H1 (cell line): ENCODE data around the gene RNF144A. TPM values are rescaled to one million over a fixed set of nuclear protein-coding genes. Genes with fewer than 3 reads are reported as not detected.

Experiments used
- CTCF ChIA-PET: fragments of 300-600 bp; sonication (Branson Sonifier 250); formaldehyde crosslinking; loops from one replicate; lab custom pipeline; 2021; ENCODE audit not compliant: partially characterized antibody; lab: Charles Lee
- POLR2A ChIA-PET: fragments of 300-600 bp; sonication (Branson Sonifier 250); formaldehyde crosslinking; loops from one replicate; lab custom pipeline; 2021; ENCODE audit warnings: inconsistent platforms; ENCODE audit not compliant: partially characterized antibody; lab: Charles Lee
- DNase-seq, 2 experiments: peaks; one replicate each; pipeline versions ENCODE4 v3.0.0 to v3.0.0-alpha.2; 2010 to 2022; ENCODE audit warnings: low spot score in 2 of 2, low read depth in 1 of 2, mixed read lengths in 1 of 2
- FAIRE-seq: peaks from 2 replicates; lab custom pipeline; 2011; peaks lifted over from hg19 to GRCh38; lab: Jason Lieb, UNC
- H2AFZ ChIP-seq: 2 replicates; pipeline ENCODE4 v1.8.1; 2012; ENCODE audit warnings: low read length, inconsistent platforms
- H2AK5ac ChIP-seq: 2 replicates; pipeline ENCODE4 v1.6.1; 2013; ENCODE audit warnings: low read depth, low read length
- H2BK120ac ChIP-seq: replicated peaks from 2 replicates; pipeline ENCODE3; 2013; ENCODE audit warnings: low read depth, low read length, inconsistent platforms
- H2BK12ac ChIP-seq: 2 replicates; pipeline ENCODE4 v1.6.1; 2013; ENCODE audit warnings: low read depth, low read length
- H2BK15ac ChIP-seq: 2 replicates; pipeline ENCODE4 v1.6.1; 2013; ENCODE audit warnings: low read length
- H2BK20ac ChIP-seq: 2 replicates; pipeline ENCODE4 v1.6.1; 2013; ENCODE audit warnings: low read length
- H2BK5ac ChIP-seq: 2 replicates; pipeline ENCODE4 v1.6.1; 2013; ENCODE audit warnings: low read depth, low read length
- H3K14ac ChIP-seq: 2 replicates; pipeline ENCODE4 v1.6.1; 2013; ENCODE audit warnings: inconsistent platforms; ENCODE audit not compliant: insufficient read length
- H3K18ac ChIP-seq: 2 replicates; pipeline ENCODE4 v1.6.1; 2013; ENCODE audit warnings: low read length; ENCODE audit errors: extremely low read depth
- H3K23ac ChIP-seq: 2 replicates; pipeline ENCODE4 v1.6.1; 2013; ENCODE audit warnings: inconsistent platforms; ENCODE audit not compliant: insufficient read length
- H3K23me2 ChIP-seq: 2 replicates; pipeline ENCODE4 v1.6.1; 2013; ENCODE audit warnings: low read depth, low read length
- H3K27ac ChIP-seq: 2 replicates; pipeline ENCODE4 v1.6.1; 2011; ENCODE audit warnings: low read depth, low read length, inconsistent platforms
- H3K27me3 ChIP-seq, 4 experiments: replicated peaks in 1 of 4; 1 replicate in 1 of 4; 2 replicates in 3 of 4; pipeline versions ENCODE4 v1.6.1 to v1.8.1; 2011 to 2013; ENCODE audit warnings: low read length in 3 of 4, mild to moderate bottlenecking in 3 of 4, inconsistent platforms in 2 of 4, mixed read lengths in 2 of 4, moderate library complexity in 1 of 4; ENCODE audit not compliant: control insufficient read depth in 3 of 4, insufficient read depth in 3 of 4; ENCODE audit errors: extremely low read depth in 1 of 4
- H3K36me3 ChIP-seq, 4 experiments: 2 replicates each; pipeline versions ENCODE4 v1.6.1 to v1.8.1; 2011 to 2013; ENCODE audit warnings: mild to moderate bottlenecking in 4 of 4, low read length in 3 of 4, moderate library complexity in 2 of 4, control low read depth in 1 of 4, inconsistent platforms in 1 of 4; ENCODE audit not compliant: insufficient read depth in 4 of 4, control insufficient read depth in 2 of 4
- H3K4ac ChIP-seq: replicated peaks from 2 replicates; pipeline ENCODE3; 2013; ENCODE audit warnings: low read length, low read depth, mixed read lengths, inconsistent platforms; ENCODE audit not compliant: insufficient read length
- H3K4me1 ChIP-seq, 4 experiments: replicated peaks in 1 of 4; 1 replicate in 1 of 4; 2 replicates in 3 of 4; pipeline versions ENCODE4 v1.6.1 to v1.8.1; 2011 to 2013; ENCODE audit warnings: low read length in 3 of 4, inconsistent platforms in 2 of 4, mixed read lengths in 1 of 4; ENCODE audit not compliant: insufficient read depth in 4 of 4, control insufficient read depth in 3 of 4
- H3K4me2 ChIP-seq, 2 experiments: 2 replicates each; pipeline versions ENCODE4 v1.6.1 to v1.8.1; 2011 to 2013; ENCODE audit warnings: low read depth in 2 of 2, low read length in 2 of 2, control low read depth in 1 of 2, inconsistent platforms in 1 of 2, mild to moderate bottlenecking in 1 of 2; ENCODE audit not compliant: insufficient read depth in 1 of 2
- H3K4me3 ChIP-seq, 4 experiments: fragments of 200-600, 300-600 bp in 1 of 4; sonication (generic), shearing (Covaris generic), sonication (Bioruptor Twin) in 1 of 4; 2 replicates each; pipeline versions ENCODE4 v1.5.1 to v1.8.1; 2011 to 2016; ENCODE audit warnings: low read length in 4 of 4, low read depth in 3 of 4, control low read depth in 2 of 4, inconsistent platforms in 2 of 4, mild to moderate bottlenecking in 2 of 4, mixed read lengths in 1 of 4, moderate library complexity in 1 of 4; ENCODE audit not compliant: insufficient read depth in 2 of 4; ENCODE audit errors: extremely low read depth in 1 of 4
- H3K56ac ChIP-seq: replicated peaks from 2 replicates; pipeline ENCODE3; 2013; ENCODE audit warnings: low read depth, mild to moderate bottlenecking, mixed read lengths, low read length, inconsistent platforms; ENCODE audit not compliant: insufficient read length
- H3K79me1 ChIP-seq: 2 replicates; pipeline ENCODE4 v1.6.1; 2013; ENCODE audit warnings: low read depth, low read length, control low read depth
- H3K79me2 ChIP-seq, 2 experiments: 2 replicates each; pipeline versions ENCODE4 v1.6.1 to v1.8.1; 2012 to 2013; ENCODE audit warnings: low read length in 2 of 2, mild to moderate bottlenecking in 2 of 2, inconsistent platforms in 1 of 2; ENCODE audit not compliant: insufficient read depth in 2 of 2, control insufficient read depth in 1 of 2
- H3K9ac ChIP-seq, 4 experiments: replicated peaks in 1 of 4; 1 replicate in 1 of 4; 2 replicates in 3 of 4; pipeline versions ENCODE4 v1.6.1 to v1.8.1; 2011 to 2013; ENCODE audit warnings: low read depth in 3 of 4, low read length in 3 of 4, control low read depth in 2 of 4, mild to moderate bottlenecking in 2 of 4, moderate library complexity in 2 of 4, inconsistent platforms in 1 of 4; ENCODE audit errors: extremely low read depth in 1 of 4
- H3K9me3 ChIP-seq, 2 experiments: 2 replicates each; pipeline versions ENCODE4 v1.6.1 to v1.8.1; 2012 to 2013; ENCODE audit warnings: mild to moderate bottlenecking in 2 of 2, moderate library complexity in 2 of 2, control low read depth in 1 of 2, inconsistent platforms in 1 of 2, low read depth in 1 of 2, low read length in 1 of 2, mixed read lengths in 1 of 2; ENCODE audit not compliant: insufficient read depth in 2 of 2
- H4K20me1 ChIP-seq, 2 experiments: replicated peaks in 1 of 2; 2 replicates each; pipeline versions ENCODE3 to v1.8.1; 2011 to 2013; ENCODE audit warnings: inconsistent platforms in 2 of 2, low read length in 2 of 2, mild to moderate bottlenecking in 1 of 2; ENCODE audit not compliant: insufficient read depth in 2 of 2, control insufficient read depth in 1 of 2
- H4K5ac ChIP-seq: 2 replicates; pipeline ENCODE4 v1.6.1; 2013; ENCODE audit warnings: low read length, low read depth, mixed read lengths, inconsistent platforms; ENCODE audit not compliant: insufficient read length
- H4K8ac ChIP-seq: 2 replicates; pipeline ENCODE4 v1.8.0; 2013; ENCODE audit warnings: mild to moderate bottlenecking, moderate library complexity, low read length, inconsistent platforms; ENCODE audit not compliant: insufficient read depth; ENCODE audit errors: extremely low read depth
- H4K91ac ChIP-seq: replicated peaks from 2 replicates; pipeline ENCODE3; 2013; ENCODE audit warnings: low read length, mixed read lengths, inconsistent platforms; ENCODE audit not compliant: insufficient read length
- ASH2L ChIP-seq: fragments of 200-600, 300-600 bp; sonication (generic); IDR thresholded peaks from one replicate; pipeline ENCODE4 v1.7.1; 2017; ENCODE audit warnings: low read length
- EP300 ChIP-seq, 2 experiments: IDR thresholded peaks; 1 replicate in 1 of 2; 2 replicates in 1 of 2; pipeline ENCODE4 v1.6.1; 2011 to 2012; ENCODE audit warnings: low read depth in 2 of 2, low read length in 2 of 2, mild to moderate bottlenecking in 2 of 2, borderline replicate concordance in 1 of 2, inconsistent platforms in 1 of 2, moderate library complexity in 1 of 2
- KDM5A ChIP-seq: fragments of 200-600 bp; IDR thresholded peaks from 2 replicates; pipeline ENCODE4 v1.7.1; 2012; ENCODE audit warnings: mild to moderate bottlenecking, low read length, inconsistent platforms, mixed read lengths
- RXRA ChIP-seq: IDR thresholded peaks from 2 replicates; pipeline ENCODE4 v1.6.1; 2011; ENCODE audit warnings: low read depth, mild to moderate bottlenecking, low read length, moderate library complexity; ENCODE audit not compliant: insufficient read depth
- WGBS, 2 experiments: shearing (Covaris generic) in 1 of 2; methylation state at CpG; one replicate each; pipeline versions ENCODE4 v1.1.6 to v1.1.7; 2013 to 2015; ENCODE audit warnings: low lambda C conversion rate in 2 of 2, mixed read lengths in 2 of 2, inconsistent platforms in 1 of 2, low coverage in 1 of 2, missing lambda C conversion rate in 1 of 2; ENCODE audit not compliant: insufficient replicate concordance in 2 of 2, insufficient coverage in 1 of 2, insufficient read length in 1 of 2; ENCODE audit errors: extremely low coverage in 1 of 2, missing lambda C conversion rate in 1 of 2; 5-methylcytosine and 5-hydroxymethylcytosine counted together
- polyA plus RNA-seq, 7 experiments: library from polyadenylated mRNA; depleted of rRNA in 3 of 7; stranded (reverse) in 5 of 7; unstranded in 2 of 7; fragments of >200 nt in 5 of 7; fragments of 200-250 nt in 2 of 7; gene quantifications; 1 replicate in 5 of 7; 2 replicates in 1 of 7; 4 replicates in 1 of 7; pipeline versions ENCODE4 v1.2.1 to v1.2.3, GENCODE V29; 2011 to 2013; ENCODE audit warnings: missing spikeins in 2 of 7, mixed read lengths in 2 of 7
- total RNA-seq: library from RNA; stranded (reverse); fragmentation: NEBNext Ultra II Directional; extraction: Animal tissue kit (Norgen Biotek cat#: 25700); gene quantifications from 2 replicates; pipeline ENCODE4 v1.2.1, GENCODE V29; 2021

Gene RNF144A
- total and polyA plus RNA-seq, 2 of the 8 experiments (the other 6 are each of a cell fraction or from before 2014, with no cell fraction given): 14.0 to 15.0 TPM

DNA sequence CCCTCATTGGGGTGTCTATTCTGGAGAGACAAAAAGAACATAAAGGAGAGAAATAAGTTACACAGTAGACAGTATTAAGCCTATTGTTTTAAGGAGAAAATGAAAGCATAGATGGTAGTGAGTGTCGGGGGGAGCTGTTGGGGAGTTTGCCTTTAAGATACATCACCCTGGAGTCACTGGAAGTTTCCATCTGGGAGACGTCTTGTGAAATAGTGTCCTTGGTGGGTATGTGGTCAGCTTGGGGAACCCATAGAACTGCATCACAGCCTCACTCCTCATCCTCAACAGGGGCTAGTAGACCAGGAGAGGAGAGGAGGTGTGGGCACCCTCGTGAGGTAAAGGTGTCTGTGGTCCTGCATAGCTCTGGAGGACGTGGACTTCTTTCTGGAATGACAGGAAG lies 60.6 kb downstream of the RNF144A start:
- H2BK5ac ChIP-seq: no peak overlapping the region
- H3K9me3 ChIP-seq: peaks cover 7% of the 10 kb centered on the region in 2 experiments
- no peak overlapping the region for H2BK20ac ChIP-seq
- no peak for FAIRE-seq
- H3K79me1 ChIP-seq: no peaks in the 10 kb centered on the region
- no peak overlapping the region for H3K9ac ChIP-seq
- no peak overlapping the region for H2BK15ac ChIP-seq
- no peaks in the 10 kb centered on the region for H3K79me2 ChIP-seq
- no peak overlapping the region for H3K14ac ChIP-seq
- no peak overlapping the region for H3K4me3 ChIP-seq
- DNase-seq: no peak
- H3K23ac ChIP-seq: no peak overlapping the region
- no peak overlapping the region for H3K4me2 ChIP-seq
- H4K5ac ChIP-seq: no peak overlapping the region
- no peaks in the 10 kb centered on the region for H3K23me2 ChIP-seq
- WGBS, 2 experiments: 81% methylated on average over 4 of the region's 4 CpGs; no CpG with 5 or more reads in 1 of the 2 experiments
- ChIA-PET CTCF (interaction anchor here (0.8 kb wide), 1 partner anchor 55 kb away, joined by 3 read pairs; no protein-coding TSS in a partner anchor), POLR2A (no interaction called here)
- no peaks in the 10 kb centered on the region for H4K20me1 ChIP-seq
- no peak overlapping the region for H4K8ac ChIP-seq
- TF ChIP-seq EP300 (IDR thresholded peaks at IDR 0.05; ENCODE audit: borderline replicate concordance in 1 of 2, low read depth in 2 of 2, low read length in 2 of 2) (no peak), RXRA (no peak), ASH2L (no peak), KDM5A (no peak)
- no peak overlapping the region for H2BK120ac ChIP-seq
- H3K27me3 ChIP-seq: no peaks in the 10 kb centered on the region
- no peak overlapping the region for H3K27ac ChIP-seq
- peaks cover 0 to 3% (median 0%) of the 10 kb centered on the region in 4 experiments; a peak in 1 of 8 replicates for H3K36me3 ChIP-seq
- H3K4me1 ChIP-seq: no peaks in the 10 kb centered on the region
- H3K56ac ChIP-seq: no peak overlapping the region
- H2BK12ac ChIP-seq: no peak overlapping the region
- no peak overlapping the region for H4K91ac ChIP-seq
- H3K4ac ChIP-seq: no peak overlapping the region
- no peak overlapping the region for H3K18ac ChIP-seq
- H2AFZ ChIP-seq: no peak overlapping the region
- no peak overlapping the region for H2AK5ac ChIP-seq
